CD4-positive, alpha-beta T cell treated with Interleukin-6 for 4 hours (primary cell): ENCODE results near the gene FIGLA.
A peak's percentile ranks its signal among the peaks of the same experiment; 100 is the strongest.

Experiments used
- DNase-seq: peaks from one replicate; pipeline ENCODE4 v3.0.0-alpha.2; 2020; ENCODE audit warnings: mixed read lengths

Gene FIGLA

GRCh38 chr2:70771446-70771845 is 19.0 kb downstream of the FIGLA start:
- DNase-seq = no peak

DNA sequence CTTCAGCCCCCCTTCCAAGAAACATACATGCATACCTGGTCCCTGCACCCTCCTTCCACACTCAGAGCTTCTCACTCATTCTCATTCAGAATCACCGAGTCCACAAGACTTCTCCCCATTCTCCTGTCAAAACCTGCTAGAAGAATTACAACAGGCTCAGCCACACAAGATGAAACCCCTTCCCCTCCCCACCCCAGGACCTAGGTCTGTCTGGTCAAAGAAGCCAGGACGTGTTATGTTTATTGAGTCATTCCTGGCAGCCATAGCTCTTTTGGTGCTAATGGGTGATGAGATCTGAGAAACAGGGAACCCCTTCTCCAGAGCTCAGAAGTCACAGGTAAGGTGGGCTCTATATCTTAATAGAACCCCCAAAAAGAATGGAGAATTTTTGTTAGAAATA is 21.0 kb downstream of the FIGLA start:
- no peak for DNase-seq

DNA sequence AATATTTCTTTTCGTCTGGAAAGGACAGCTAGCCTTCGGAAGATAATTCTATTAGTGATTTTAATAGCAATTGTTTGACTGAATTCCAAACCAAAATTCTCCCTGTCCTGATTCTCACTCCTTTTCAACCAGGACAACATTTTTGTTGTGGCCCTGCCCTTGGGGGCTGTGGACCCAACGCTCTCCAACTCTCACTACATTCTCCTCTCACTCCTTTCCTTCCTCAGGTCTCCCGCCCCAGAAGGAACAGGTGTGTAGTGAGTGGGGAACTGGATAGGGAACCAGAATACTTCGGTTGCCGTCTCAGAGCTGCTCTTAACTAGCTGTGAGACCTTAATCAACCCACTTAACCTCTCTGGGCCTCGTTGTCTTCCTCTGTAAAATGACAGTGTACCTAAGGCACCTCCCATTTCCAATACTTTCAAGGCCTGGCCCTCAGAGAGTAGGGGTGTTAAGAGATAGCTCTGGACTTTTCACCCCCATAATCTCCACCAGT is 21.8 kb downstream of the FIGLA start:
- DNase-seq = no peak

GRCh38 chr2:70767699-70768589 is 22.5 kb downstream of the FIGLA start, which contains the start of gene ADD2:
Gene ADD2, minus strand, starts transcription at chr2:70768200. Its CDS starts 61,792 bp downstream, at chr2:70706408.
- DNase-seq = peak; percentile 56

- peak; percentile 36 for DNase-seq
These were observed 23.3 kb downstream of the FIGLA start for GRCh38 chr2:70767079-70767698.

- DNase-seq = no peak
These were observed 23.9 kb downstream of the FIGLA start for GRCh38 chr2:70766357-70767078.

DNA sequence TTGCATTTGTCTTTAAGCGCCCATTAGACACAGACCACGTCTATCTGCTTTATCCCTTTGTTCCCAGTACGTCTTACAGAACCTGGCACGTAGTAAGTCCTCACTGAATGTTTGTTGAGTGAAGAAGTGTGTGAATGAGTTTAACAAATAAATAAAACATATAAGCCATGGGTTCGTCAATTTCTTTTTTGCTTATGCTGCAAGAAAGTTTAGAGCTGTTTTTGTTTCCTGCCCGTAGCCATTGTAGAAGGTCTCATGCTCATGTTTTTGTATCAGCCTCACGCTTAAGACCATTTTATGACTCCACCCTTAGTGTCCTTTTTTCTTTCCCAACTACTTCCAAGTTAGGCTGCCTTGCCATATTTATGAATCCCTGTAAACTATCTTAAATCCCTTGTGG is 24.9 kb downstream of the FIGLA start:
- no peak for DNase-seq

DNA sequence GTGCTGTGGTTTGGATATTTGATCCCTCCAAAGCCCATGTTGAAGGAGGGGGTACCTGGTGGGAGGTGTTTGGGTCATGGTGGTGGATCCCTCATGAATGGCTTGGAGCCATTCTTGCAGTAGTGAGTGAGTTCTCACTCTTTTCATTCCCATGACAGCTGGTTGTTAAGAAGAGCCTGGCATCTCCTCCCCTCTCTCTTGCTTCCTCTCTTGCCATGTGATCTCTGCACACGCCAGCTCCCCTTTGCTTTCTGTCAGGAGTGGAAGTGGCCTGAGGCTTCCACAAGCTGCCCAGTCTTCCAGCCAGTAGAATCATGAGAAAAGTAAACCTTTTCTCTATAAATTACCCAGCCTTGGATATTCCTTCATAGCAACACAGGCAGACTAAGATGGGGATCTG is 31.0 kb downstream of the FIGLA start:
- DNase-seq = no peak

- DNase-seq = no peak
These were observed 32.5 kb downstream of the FIGLA start for GRCh38 chr2:70757966-70758365.

DNA sequence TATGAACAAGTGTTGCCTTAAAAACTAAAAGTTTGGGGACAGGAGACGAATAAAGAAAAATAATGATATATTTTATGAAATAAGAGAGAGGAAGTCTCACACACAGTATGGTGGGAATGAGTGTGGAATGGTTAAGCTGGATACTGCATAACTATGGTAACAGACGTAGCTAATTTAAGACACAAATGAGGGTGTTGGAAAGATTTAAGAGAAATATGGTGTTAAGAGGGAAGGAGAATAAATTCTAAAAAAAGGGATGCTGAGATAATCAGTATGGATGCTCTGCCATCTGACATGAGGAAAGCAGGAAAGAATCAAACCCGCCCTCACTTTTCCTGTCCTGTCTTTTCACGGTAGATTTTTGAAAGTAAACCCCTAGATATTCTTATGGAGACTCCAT is 33.1 kb downstream of the FIGLA start:
- no peak for DNase-seq

DNA sequence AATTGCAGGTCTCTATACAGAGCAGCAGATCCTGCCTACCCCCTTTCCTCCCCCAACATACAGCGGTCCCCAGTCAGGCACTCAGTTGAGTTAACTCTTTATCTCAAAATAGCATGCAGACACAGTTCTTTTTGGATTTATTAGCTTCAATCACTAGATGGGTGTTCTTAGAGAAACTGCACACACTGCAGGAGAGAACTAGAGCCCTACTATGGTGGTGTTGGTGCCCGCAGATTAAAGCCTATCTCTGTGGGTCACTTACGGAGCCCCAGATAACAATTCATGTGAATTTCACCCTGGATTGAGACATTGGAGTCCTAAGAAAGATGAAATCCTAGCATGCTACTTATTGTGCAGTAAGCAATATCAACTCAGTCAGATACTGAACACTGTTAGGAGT is 34.3 kb downstream of the FIGLA start:
- no peak for DNase-seq

DNA sequence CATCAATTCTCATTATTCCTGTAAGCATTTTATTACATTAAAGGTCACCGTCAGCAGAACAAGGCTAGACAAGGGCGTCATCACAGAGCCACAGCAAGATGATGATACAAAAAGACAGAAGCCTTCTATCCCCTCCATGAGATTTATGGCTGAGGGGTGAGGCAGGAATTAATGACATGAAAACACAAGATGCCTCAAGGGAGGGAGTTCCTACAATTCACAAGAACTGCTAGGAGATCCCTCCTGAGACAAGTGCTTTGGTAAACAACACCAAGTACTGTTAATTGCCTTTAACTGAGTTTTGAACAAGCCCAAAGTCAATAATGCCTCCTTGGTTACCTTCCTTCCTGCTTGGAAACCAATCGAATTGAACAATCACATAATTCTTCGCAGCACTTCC is 36.5 kb downstream of the FIGLA start:
- DNase-seq = no peak

DNA sequence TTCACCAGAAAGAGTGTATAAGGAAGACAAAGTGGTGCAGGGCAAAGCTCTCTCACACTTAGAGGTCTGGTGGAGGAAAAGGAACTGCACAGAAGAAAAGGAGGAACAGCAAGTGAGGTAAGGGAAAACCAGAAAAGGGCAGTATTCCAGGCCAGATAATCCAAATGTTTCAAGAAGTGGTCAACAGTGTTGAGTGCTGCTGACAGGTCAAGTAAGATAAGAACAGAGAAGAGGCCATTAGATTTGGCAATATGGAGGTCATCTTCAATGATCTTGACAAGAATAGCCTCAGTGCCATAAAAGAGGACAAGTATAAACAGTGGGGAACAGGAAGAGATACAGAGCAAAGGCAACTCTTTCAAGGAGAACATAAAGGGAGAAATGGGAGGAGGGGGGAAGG is 37.4 kb downstream of the FIGLA start:
- no peak for DNase-seq

DNA sequence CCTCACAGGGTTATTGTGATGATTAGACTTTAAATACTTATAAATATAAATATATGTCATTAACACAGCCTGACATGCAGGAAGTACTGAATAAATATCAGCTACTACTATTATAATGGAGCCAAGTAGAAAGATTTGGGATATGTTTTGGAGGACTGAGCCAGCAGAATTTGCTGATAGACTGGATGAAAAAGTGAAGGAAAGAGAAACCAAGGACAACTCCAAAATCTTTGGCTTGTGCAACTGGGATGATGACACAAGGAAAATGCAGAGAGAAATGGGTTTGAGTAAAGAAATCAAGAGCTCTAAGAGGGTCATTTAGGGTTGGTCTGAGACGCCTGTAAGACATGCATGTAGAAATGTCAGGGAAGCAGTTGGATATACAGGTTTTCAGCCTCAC is 38.0 kb downstream of the FIGLA start:
- DNase-seq = no peak

DNA sequence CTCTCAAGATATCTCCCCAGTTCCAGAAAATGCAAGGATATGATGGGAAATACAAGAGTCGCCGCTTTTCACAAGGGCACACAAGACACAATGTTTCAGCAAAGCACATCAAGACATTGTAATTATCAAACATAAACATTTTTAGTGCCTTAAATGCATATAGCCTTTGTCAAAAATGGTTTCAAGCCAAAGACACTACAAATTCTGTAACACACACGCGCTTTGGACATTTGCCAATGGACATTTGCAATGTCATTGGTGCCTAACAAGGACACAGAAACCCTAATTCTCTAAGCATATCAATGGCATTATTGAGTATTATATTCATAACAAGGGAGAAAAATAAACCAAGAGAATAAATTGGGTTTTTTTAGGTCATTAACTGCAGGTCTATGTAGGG is 38.6 kb downstream of the FIGLA start:
- no peak for DNase-seq

GRCh38 chr2:70750320-70750719 is 40.1 kb downstream of the FIGLA start:
- no peak for DNase-seq

- no peak for DNase-seq
These were observed 42.2 kb downstream of the FIGLA start for GRCh38 chr2:70748002-70748784.

GRCh38 chr2:70747284-70747683 is 43.2 kb downstream of the FIGLA start:
- no peak for DNase-seq

DNA sequence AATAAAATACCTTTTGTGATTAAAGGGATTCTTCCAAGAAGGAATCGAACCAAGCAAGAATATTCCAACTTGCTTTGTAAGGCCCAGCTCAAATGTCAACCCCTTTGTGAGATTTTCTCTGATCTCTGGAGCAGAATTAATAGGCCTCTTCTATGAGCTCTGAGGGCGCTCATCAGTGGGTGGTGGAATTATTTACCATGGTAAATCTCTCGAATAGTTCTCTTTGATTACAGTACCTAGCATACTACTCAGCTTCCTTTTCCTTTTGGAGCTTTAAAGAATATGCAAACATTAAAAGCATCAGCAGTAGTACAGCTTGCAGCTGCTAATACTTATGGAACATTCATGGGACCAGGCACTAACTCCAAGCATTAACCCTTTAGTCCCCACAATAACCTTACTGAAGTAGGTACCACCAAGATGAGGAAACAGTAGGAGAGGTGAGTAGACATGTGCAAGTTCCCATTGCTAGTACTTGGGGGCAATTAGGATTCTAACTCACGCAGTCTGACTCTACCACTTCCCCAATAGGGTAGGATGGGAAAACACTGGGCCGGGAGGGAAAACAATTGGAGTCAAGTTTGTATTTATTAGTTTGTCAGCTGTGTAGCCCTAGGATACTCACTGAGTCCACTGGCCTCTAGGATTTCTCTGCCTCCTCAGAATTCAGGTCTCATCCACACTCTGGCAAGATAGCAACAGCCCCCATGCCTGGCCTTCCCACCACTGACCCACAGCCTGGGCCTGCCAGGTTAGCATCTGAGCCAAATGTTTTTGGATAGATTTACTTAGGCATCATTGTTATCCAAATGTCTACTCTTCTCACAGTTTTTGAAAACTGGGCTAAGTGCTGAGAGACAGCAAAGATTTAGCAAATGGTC is 44.1 kb downstream of the FIGLA start:
- DNase-seq = no peak

- DNase-seq = no peak
These were observed 45.1 kb downstream of the FIGLA start for GRCh38 chr2:70745276-70745825.

DNA sequence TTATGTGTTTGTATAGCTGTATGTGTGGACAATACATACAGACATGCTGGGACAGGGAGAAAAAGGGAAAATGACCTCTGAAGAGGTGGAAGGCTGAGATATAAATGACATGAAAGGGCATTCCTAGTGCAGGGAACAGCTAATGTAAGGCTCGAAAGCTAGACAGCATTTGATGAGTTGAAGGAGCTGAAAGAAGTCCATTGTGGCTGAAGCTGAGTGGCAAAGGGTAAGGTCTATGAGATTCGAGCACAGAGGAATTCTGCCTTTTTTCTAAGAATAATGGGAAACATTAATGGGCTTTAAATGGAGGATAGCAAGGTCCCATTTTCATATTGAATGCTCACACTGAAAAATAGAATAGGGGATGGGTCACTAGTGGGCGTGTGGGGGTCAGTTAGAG is 46.0 kb downstream of the FIGLA start:
- DNase-seq = no peak
